NCI-H460 (cell line): ENCODE results near the gene CEP112. TPM values are rescaled to one million over a fixed set of nuclear protein-coding genes. Genes with fewer than 3 reads are reported as not detected.

Source experiments
- DNase-seq: peaks from one replicate; pipeline ENCODE4 v3.0.0-alpha.2; 2016; ENCODE audit warnings: low read depth; ENCODE audit errors: extremely low read depth
- total RNA-seq: library from RNA; depleted of rRNA; stranded (reverse); fragments of >200 nt; shearing (Covaris generic); gene quantifications from 2 replicates; pipeline ENCODE4 v1.2.3, GENCODE V29; 2014

The CEP112 gene
- total RNA-seq, 1 experiment from 2014 or later: 6.5 TPM

GRCh38 chr17:65998675-65999074 is 193.3 kb downstream of the CEP112 start:
- DNase-seq: no peak

DNA sequence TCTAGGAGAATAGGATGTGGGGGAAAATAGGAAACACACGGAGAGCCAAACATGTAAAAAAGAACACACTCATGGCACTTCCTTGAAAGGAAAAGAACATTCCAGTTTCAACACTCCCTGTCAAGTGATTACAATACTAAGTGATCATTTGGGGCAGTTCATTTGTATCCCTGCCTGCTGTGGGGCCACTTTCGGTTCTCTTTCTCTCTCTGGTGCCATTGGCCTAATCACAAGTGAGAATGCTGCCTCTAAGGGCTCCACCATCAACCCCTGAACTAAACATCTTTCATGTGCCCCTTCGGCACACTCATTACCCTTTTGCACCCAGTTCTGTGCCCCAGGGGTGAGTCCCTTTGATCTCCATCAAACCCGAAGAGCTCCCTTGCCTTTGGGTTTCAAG is 197.3 kb downstream of the CEP112 start:
- no peak for DNase-seq

GRCh38 chr17:65994114-65994513 is 197.8 kb downstream of the CEP112 start:
- no peak for DNase-seq

GRCh38 chr17:65990593-65990992 is 201.3 kb downstream of the CEP112 start:
- no peak for DNase-seq

DNA sequence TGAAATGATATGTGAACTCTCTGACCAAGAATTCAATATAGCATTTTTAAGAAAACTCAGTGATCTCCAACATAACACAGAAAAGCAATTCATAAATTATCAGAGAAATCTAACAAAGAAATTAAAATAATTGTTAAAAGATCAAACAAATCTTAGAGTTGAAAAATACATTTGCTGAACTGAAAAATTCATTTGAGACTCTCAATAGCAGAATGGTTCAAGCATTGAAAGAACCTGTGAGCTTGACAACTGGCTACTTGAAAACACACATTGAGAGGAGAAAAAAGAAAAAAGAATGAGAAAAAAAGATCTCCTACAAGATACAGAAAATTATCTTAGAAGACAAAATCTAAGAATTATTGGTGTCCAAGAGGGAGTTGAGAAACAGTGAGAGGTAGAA is 203.5 kb downstream of the CEP112 start:
- DNase-seq: no peak

- DNase-seq: peak; percentile 9
Measured at GRCh38 chr17:65987988-65988387, 203.9 kb downstream of the CEP112 start.

DNA sequence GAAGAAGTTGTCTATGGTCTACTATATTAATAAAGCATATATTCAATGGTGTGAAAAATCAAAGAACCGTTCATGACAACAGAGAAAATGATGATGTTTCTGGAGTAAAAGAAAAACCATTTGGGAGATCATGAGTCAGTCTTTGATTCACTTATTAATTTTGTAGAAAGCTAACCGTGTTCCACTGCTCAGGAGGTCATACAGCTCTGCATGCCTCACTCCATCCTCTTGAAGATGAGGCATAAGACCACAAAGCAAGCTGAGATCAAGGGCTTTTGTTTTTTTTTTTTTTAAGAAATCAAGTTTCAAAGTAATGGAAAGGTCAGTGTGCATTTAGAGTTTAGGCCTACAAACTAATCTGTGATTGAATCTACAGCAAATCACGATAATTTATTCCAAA is 206.4 kb downstream of the CEP112 start:
- no peak for DNase-seq

- no peak for DNase-seq
Measured at GRCh38 chr17:65984299-65984698, 207.6 kb downstream of the CEP112 start.

- no peak for DNase-seq
Measured at GRCh38 chr17:65978871-65979270, 213.1 kb downstream of the CEP112 start.

- DNase-seq: no peak
Measured at GRCh38 chr17:65977041-65977440, 214.9 kb downstream of the CEP112 start.

DNA sequence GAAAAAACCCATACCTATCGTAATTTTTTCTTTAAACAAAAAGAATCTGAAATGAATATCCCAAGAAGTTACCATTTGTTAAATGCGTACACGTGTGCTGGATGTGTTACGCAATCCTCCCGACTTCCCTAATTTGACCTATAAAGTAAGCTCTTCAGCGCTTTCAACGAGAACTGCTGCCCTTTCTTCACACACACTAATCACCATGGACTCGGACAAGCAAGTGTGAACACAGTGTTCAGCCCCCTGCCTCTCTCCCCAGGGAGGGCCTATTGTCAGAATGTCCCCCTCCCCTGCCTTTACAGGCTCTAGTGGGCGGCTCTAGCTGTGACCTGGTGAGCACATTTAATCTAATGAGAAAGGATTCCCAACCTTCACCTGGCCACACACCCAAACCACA is 216.1 kb downstream of the CEP112 start:
- no peak for DNase-seq

GRCh38 chr17:65973237-65973636 is 218.7 kb downstream of the CEP112 start:
- no peak for DNase-seq

DNA sequence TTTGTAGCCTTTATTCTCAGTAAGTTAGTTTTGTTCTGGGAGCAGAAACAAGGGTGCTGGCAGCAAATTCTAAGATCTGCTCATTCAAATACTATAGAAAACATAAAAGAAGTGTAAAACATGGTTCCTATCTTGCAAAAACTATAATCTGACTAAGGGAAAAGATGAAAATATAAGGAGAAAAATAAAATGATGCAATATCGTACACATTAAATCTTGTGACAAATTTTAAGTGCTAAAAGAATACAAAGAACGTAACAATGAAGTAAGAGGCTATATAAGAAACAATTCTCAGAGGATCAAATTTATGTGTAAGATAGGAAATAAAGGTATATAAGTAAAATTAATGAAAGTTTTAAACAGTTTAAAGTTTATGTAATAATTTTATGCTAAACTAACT is 224.6 kb downstream of the CEP112 start:
- DNase-seq: no peak

DNA sequence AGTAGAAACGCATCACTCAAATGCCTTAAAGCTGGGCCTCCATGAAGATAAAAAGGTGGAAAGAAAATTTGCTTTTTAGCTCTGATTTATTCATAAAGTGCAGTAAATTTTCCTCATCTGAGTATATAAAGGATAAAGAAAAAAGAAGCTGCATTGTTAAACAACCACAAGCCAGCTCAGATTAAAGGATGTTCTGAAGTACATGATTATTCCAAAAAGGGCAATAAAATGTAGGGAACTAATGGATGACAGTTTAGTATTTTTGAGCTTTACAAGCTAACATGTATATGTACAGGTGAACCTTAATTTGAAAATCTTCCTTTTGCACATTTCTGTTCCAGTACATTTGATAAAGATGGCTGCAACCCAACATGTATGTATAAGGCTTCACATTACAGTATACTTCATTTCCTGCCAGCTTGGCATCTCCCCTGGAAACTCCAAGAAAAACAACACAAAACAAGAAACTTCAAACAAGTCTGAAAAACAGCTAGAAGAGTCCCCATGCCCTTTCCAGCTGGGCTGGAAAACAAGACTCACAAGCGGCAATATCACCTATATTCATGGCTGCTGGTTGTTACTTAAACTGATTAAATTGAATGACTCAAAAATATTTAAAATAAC is 225.7 kb downstream of the CEP112 start:
- no peak for DNase-seq

- no peak for DNase-seq
Measured at GRCh38 chr17:65963179-65963578, 228.8 kb downstream of the CEP112 start.

DNA sequence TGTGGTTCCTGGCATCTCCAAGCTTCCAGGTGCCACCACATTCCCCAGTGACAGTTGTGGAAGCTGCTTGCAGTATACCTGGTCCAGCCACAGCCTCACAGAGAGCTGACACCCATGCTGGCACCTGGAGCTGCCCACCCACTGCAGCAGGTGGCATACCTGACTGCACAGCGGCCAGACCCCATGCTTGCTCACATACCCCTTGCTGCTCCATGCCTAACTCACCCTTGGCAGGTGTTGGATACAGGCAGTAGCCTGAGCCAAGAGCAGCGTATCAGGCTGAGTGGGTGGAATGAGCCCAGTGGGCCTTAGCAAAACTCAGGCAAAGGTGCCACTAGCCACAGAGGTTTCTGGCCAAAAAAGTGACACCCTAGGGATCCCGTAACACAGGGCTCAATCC is 232.3 kb downstream of the CEP112 start:
- DNase-seq: no peak

GRCh38 chr17:65956814-65957213 is 235.1 kb downstream of the CEP112 start:
- DNase-seq: no peak

- no peak for DNase-seq
Measured at GRCh38 chr17:65954148-65954449, 237.8 kb downstream of the CEP112 start.

DNA sequence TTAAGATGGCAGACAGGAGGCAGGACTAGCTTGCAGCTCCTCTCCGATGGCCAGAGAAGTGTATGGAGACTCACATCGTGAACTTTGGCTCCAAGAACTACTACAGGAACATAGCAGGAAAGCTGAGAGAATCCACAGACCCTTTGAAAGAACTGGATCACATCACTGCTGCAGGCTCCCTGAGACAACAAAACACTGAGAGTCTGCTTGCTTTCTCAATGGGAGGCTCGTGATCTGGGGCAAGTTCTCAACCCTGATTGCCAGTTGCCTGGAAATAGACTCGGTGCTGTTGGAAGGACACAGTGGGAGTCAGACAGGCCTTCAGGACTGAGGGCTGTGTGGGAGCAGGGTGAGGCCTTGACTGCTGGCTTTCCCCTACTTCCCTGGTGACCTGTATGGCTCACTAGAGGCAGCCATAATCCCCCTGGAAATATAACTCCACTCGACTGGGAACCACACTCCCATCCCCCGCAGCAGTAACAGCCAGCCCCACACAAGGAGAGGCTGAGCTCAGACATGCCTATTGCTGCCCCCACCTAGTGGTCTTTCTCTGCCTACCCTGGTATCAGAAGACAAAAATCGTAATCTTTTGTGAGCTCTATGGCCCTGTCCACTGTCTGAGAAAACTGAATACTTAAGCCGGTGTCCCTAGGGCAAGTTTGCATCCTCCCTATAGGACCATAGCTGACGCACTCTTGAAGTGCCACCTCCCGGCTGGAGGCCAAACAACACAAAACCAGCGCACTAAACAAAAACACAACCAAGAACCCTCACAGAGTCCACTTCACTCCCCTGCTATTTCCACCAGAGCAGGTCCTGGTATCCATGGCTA is 238.4 kb downstream of the CEP112 start:
- no peak for DNase-seq

DNA sequence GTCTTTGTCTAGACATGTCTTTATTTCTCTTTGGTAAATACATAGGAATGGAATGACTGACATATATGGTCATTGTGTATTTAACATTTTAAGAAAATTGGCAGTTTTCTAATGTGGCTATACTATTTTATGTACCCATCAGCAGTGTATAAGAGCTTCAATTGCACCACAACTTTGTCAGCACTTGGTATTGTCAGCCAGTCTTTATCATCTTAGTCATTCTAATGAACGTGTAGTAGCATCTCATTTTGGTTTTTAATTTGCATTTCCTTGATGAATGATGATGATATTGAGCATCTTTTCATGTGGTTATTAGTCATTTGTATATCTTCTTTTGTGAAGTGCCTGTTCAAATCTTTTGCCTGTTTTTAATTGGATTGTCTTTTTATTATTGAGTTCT is 239.3 kb downstream of the CEP112 start:
- DNase-seq: no peak

DNA sequence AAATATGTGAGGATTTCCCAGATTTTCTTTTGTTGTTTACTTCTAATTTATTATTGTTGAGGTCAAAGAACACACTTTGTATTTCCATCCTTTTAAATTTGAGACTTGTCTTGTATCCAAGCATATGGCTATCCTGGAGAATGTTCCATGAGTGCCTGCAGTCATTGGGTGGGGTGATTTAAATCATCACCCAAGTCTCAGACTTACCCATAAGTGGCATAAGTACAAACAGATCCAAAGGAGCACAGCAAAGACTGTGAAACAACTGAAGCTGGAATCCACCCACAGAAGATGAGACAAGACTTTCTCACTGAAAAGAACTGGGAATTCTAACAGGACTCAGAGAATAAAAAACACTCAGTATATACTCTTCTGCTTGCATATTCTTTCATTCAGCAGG is 239.9 kb downstream of the CEP112 start:
- no peak for DNase-seq

GRCh38 chr17:65947831-65948230 is 244.1 kb downstream of the CEP112 start:
- DNase-seq: no peak

GRCh38 chr17:65942592-65942991 is 249.3 kb downstream of the CEP112 start:
- DNase-seq: no peak
